Duodenal mucosa (tissue), 2 donors: ENCODE measurements around the gene ZNF587B.
"Not testable (repeated sequence)": the region's sequence is repeated elsewhere in the genome, so short reads cannot be mapped to it uniquely, and the experiment has no call there.

Experiments
- H3K27ac ChIP-seq: one replicate; pipeline ENCODE4 v1.7.0; 2013; ENCODE audit warnings: low read depth, low read length
- H3K27me3 ChIP-seq, 2 donors: one replicate each; pipeline ENCODE4 v1.7.0; 2013; ENCODE audit warnings: low read length in 2 of 2, control low read depth in 1 of 2; ENCODE audit not compliant: insufficient read depth in 2 of 2, control insufficient read depth in 1 of 2
- H3K36me3 ChIP-seq, 2 donors: one replicate each; pipeline ENCODE4 v1.7.0; 2013; ENCODE audit warnings: low read length in 2 of 2, control low read depth in 1 of 2; ENCODE audit not compliant: insufficient read depth in 2 of 2, control insufficient read depth in 1 of 2
- H3K4me1 ChIP-seq, 2 donors: one replicate each; pipeline ENCODE4 v1.7.0; 2013; ENCODE audit warnings: low read length in 2 of 2, control low read depth in 1 of 2; ENCODE audit not compliant: insufficient read depth in 2 of 2, control insufficient read depth in 1 of 2
- H3K4me3 ChIP-seq, 2 donors: one replicate each; pipeline ENCODE4 v1.7.0; 2013; ENCODE audit warnings: low read length in 2 of 2, low read depth in 1 of 2
- H3K9ac ChIP-seq, 2 donors: one replicate each; pipeline ENCODE4 v1.7.0; 2013; ENCODE audit warnings: low read length in 2 of 2, low read depth in 1 of 2
- H3K9me3 ChIP-seq, 2 donors: one replicate each; pipeline ENCODE4 v1.7.0; 2013; ENCODE audit warnings: low read length in 2 of 2, control low read depth in 1 of 2; ENCODE audit not compliant: control insufficient read depth in 1 of 2

The ZNF587B gene

GRCh38 chr19:57890706-57891105 lies 60.6 kb downstream of the ZNF587B start:
- not testable (repeated sequence) for H3K9me3 ChIP-seq, H3K4me1 ChIP-seq, H3K27ac ChIP-seq, H3K9ac ChIP-seq, H3K36me3 ChIP-seq, H3K4me3 ChIP-seq, H3K27me3 ChIP-seq
